Caco-2 (cell line): ENCODE results near the gene RHOV. TPM values are rescaled to one million over a fixed set of nuclear protein-coding genes. Genes with fewer than 3 reads are reported as not detected.

Source experiments
- BruUV-seq: library from RNA; stranded (reverse); fragments of 400-500 nt; replicated peaks from 2 replicates; lab custom pipeline; 2021; lab: Mats Ljungman, UMichigan
- CTCF ChIA-PET: fragments of 300-600 bp; sonication (Branson Sonifier 250); formaldehyde crosslinking; loops from one replicate; lab custom pipeline; 2022; ENCODE audit warnings: antibody characterized with exemption; lab: Charles Lee
- POLR2A ChIA-PET: fragments of 300-600 bp; sonication (Branson Sonifier 250); formaldehyde crosslinking; loops from one replicate; lab custom pipeline; 2022; ENCODE audit warnings: antibody characterized with exemption; lab: Charles Lee
- DNase-seq, 2 experiments: peaks; one replicate each; pipeline versions ENCODE4 v3.0.0 to v3.0.0-alpha.2; 2020 to 2022
- H3K27me3 ChIP-seq: replicated peaks from 2 replicates; pipeline ENCODE4 v1.6.0; 2011; ENCODE audit warnings: low read length; ENCODE audit not compliant: control insufficient read depth, insufficient read depth
- H3K36me3 ChIP-seq: 2 replicates; pipeline ENCODE4 v1.5.1; 2011; ENCODE audit warnings: low read length; ENCODE audit not compliant: control insufficient read depth, insufficient read depth
- H3K4me1 ChIP-seq: fragments of 250-450 bp; sonication (Bioruptor Pico); 2 replicates; pipeline ENCODE4 v1.5.1; 2020; ENCODE audit warnings: mild to moderate bottlenecking
- H3K4me3 ChIP-seq: 2 replicates; pipeline ENCODE4 v1.5.1; 2011; ENCODE audit warnings: low read depth, mild to moderate bottlenecking, control low read depth, low read length
- H3K9me3 ChIP-seq: fragments of 250-450 bp; sonication (Bioruptor Pico); 2 replicates; pipeline ENCODE4 v1.5.1; 2020; ENCODE audit warnings: mild to moderate bottlenecking, moderate library complexity
- H3K27ac Mint-ChIP-seq: one replicate; pipeline ENCODE4 v1.8.0; 2022; ENCODE audit warnings: mixed read lengths; ENCODE audit not compliant: unreplicated experiment
- H3K27me3 Mint-ChIP-seq: one replicate; pipeline ENCODE4 v1.8.0; 2022; ENCODE audit warnings: mixed read lengths; ENCODE audit not compliant: insufficient read depth, unreplicated experiment
- H3K36me3 Mint-ChIP-seq: one replicate; pipeline ENCODE4 v1.8.0; 2022; ENCODE audit warnings: mild to moderate bottlenecking, mixed read lengths; ENCODE audit not compliant: insufficient read depth, unreplicated experiment
- H3K4me1 Mint-ChIP-seq: one replicate; pipeline ENCODE4 v1.8.0; 2022; ENCODE audit warnings: low read depth, mixed read lengths; ENCODE audit not compliant: unreplicated experiment
- H3K4me3 Mint-ChIP-seq: one replicate; pipeline ENCODE4 v1.8.0; 2022; ENCODE audit warnings: mild to moderate bottlenecking, moderate library complexity, mixed read lengths; ENCODE audit not compliant: unreplicated experiment
- H3K9me3 Mint-ChIP-seq: one replicate; pipeline ENCODE4 v1.8.0; 2022; ENCODE audit warnings: mixed read lengths; ENCODE audit not compliant: unreplicated experiment
- CTCF ChIP-seq, 2 experiments: fragments of 200-600 bp in 1 of 2; IDR thresholded peaks; 1 replicate in 1 of 2; 2 replicates in 1 of 2; pipeline versions ENCODE4 v1.5.1 to v1.8.0; 2011 to 2022; ENCODE audit warnings: antibody characterized with exemption in 1 of 2, control low read depth in 1 of 2, inconsistent platforms in 1 of 2, low read depth in 1 of 2, low read length in 1 of 2, mild to moderate bottlenecking in 1 of 2, moderate library complexity in 1 of 2; ENCODE audit not compliant: insufficient read depth in 1 of 2, severe bottlenecking in 1 of 2, unreplicated experiment in 1 of 2
- intact Hi-C: fragments of 100-400 bp; cut with micrococcal nuclease; formaldehyde crosslinking; loops from one replicate; pipeline ENCODE4 v1.10.0; 2022; ENCODE audit not compliant: unreplicated experiment
- total RNA-seq: library from RNA; stranded (reverse); gene quantifications from 2 replicates; pipeline ENCODE4 v1.2.3, GENCODE V29; 2022

RHOV gene
- total RNA-seq, 1 experiment from 2014 or later = 4.4 TPM

DNA sequence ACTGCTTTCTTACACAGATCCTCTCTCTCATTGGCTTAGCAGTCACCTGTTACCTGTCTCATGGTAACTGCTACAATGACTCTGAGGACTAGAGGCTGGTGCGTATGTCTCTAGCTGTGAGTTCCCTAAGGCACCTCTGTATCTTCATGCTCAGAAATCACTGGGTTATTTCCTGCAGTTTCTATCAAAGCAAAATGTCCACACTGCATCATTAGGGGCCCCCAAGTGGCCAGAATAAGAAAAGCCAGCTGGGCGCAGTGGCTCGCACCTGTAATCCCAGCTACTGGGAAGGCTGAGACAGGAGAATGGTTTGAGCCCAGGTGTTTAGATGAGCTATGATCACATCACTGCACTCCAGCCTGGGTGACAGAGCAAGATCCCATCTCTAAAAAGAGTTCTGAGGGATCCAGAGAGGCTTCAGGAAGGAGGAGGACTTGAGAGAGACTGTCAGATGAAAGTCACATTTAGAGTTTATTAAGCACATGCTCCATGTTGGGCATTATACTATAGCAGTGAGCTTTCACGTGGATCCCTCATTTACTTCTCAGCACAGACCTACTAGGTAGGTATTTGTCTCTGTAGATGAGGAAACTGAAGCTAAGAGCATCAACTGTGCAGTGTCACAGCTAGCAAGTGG lies 17.9 kb upstream of the RHOV start:
- Histone ChIP-seq H3K36me3 (peaks cover 2% of the 10 kb centered on the region; the same call in 1 of the 2 replicates), H3K4me3 (no peak overlapping the region), H3K4me1 (peaks cover 14% of the 10 kb centered on the region), H3K27me3 (no peaks in the 10 kb centered on the region), H3K9me3 (no peaks in the 10 kb centered on the region)
- no peaks in the 10 kb centered on the region for H3K9me3 Mint-ChIP-seq
- H3K27me3 Mint-ChIP-seq = no peaks in the 10 kb centered on the region
- H3K4me1 Mint-ChIP-seq = peaks cover 23% of the 10 kb centered on the region
- TF ChIP-seq CTCF (IDR thresholded peaks at IDR 0.05; ENCODE audit: insufficient read depth in 1 of 2, low read depth in 1 of 2, low read length in 1 of 2, severe bottlenecking in 1 of 2, unreplicated experiment in 1 of 2) = peak; percentile 73 to 78
- H3K27ac Mint-ChIP-seq = no peak overlapping the region
- peak; percentile 68 to 73 for DNase-seq
- no peak overlapping the region for H3K4me3 Mint-ChIP-seq
- CTCF ChIA-PET = interaction anchor here (0.5 to 2.0 kb wide), 26 partner anchors 10 to 440 kb away, joined by 3 to 77 read pairs (median 4); partner anchors contain the start of genes DNAJC17, GCHFR, NUSAP1 and OIP5
- no TSS peak for BruUV-seq
- intact Hi-C loops = loop anchor here (5.0 to 10.0 kb wide), 2 partner anchors 110 to 197 kb away; partner anchors contain the start of gene RAD51
- H3K36me3 Mint-ChIP-seq = peaks cover 27% of the 10 kb centered on the region
- POLR2A ChIA-PET = interaction anchor here (0.5 to 1.5 kb wide), 5 partner anchors 17 to 148 kb away, joined by 3 to 5 read pairs (median 4); partner anchors contain the start of gene RHOV

GRCh38 chr15:40891138-40891537 lies 17.1 kb upstream of the RHOV start:
- Mint-ChIP-seq H3K9me3 (no peaks in the 10 kb centered on the region), H3K4me3 (no peak overlapping the region), H3K27me3 (no peaks in the 10 kb centered on the region), H3K36me3 (peaks cover 19% of the 10 kb centered on the region), H3K4me1 (peaks cover 23% of the 10 kb centered on the region), H3K27ac (no peak overlapping the region)
- no peak for TF ChIP-seq CTCF (IDR thresholded peaks at IDR 0.05; ENCODE audit: insufficient read depth in 1 of 2, low read depth in 1 of 2, low read length in 1 of 2, severe bottlenecking in 1 of 2, unreplicated experiment in 1 of 2)
- intact Hi-C loops = loop anchor here (5.0 to 10.0 kb wide), 2 partner anchors 109 to 196 kb away; partner anchors contain the start of gene RAD51
- CTCF ChIA-PET = interaction anchor here (0.5 to 2.0 kb wide), 10 partner anchors 18 to 127 kb away, joined by 3 to 77 read pairs (median 8); partner anchors contain the start of genes DNAJC17, GCHFR, RHOV and ZFYVE19
- Histone ChIP-seq H3K36me3 (peaks cover 2% of the 10 kb centered on the region; the same call in 1 of the 2 replicates), H3K9me3 (no peaks in the 10 kb centered on the region), H3K27me3 (no peaks in the 10 kb centered on the region), H3K4me3 (no peak overlapping the region), H3K4me1 (peaks cover 14% of the 10 kb centered on the region)
- POLR2A ChIA-PET = interaction anchor here (1.0 to 1.5 kb wide), 2 partner anchors 18 to 32 kb away, joined by 4 to 5 read pairs; no protein-coding TSS in a partner anchor
- no TSS peak for BruUV-seq
- DNase-seq = no peak

DNA sequence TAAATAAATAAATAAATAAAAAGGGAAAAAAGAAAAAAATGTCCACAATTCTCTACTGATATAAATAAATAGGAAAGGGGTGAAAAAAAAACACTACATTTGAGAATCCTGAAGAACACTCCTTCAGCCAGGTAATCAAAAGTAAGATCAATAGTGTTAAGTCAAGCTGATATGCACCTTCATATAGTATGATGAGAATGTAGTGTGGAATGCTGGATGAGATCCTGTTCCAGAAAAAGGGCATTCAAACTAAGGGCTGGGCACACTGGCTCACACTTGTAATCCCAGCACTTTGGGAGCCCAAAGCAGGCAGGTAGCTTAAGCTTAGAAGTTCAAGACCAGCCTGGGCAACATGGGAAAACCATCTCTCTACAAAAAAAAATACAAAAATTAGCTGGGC lies 15.1 kb upstream of the RHOV start:
- Mint-ChIP-seq H3K36me3 (peaks cover 2% of the 10 kb centered on the region), H3K9me3 (no peaks in the 10 kb centered on the region), H3K27me3 (no peaks in the 10 kb centered on the region), H3K4me1 (peaks cover 16% of the 10 kb centered on the region), H3K27ac (no peak overlapping the region), H3K4me3 (no peak overlapping the region)
- no peaks in the 10 kb centered on the region for H3K36me3 ChIP-seq
- no peaks in the 10 kb centered on the region for H3K9me3 ChIP-seq
- no TSS peak for BruUV-seq
- ChIA-PET CTCF (interaction anchor here (0.6 to 1.4 kb wide), 2 partner anchors 15 to 162 kb away, joined by 3 to 4 read pairs; partner anchors contain the start of gene RHOV), POLR2A (interaction anchor here (0.6 kb wide), 1 partner anchor 65 kb away, joined by 3 read pairs; no protein-coding TSS in a partner anchor)
- H3K4me3 ChIP-seq = no peak overlapping the region
- H3K4me1 ChIP-seq = peaks cover 14% of the 10 kb centered on the region
- DNase-seq = no peak
- TF ChIP-seq CTCF (IDR thresholded peaks at IDR 0.05; ENCODE audit: insufficient read depth in 1 of 2, low read depth in 1 of 2, low read length in 1 of 2, severe bottlenecking in 1 of 2, unreplicated experiment in 1 of 2) = no peak
- no peaks in the 10 kb centered on the region for H3K27me3 ChIP-seq
- intact Hi-C loops = no loop called here
